HEK293T (cell line): ENCODE results near the gene TRIM7.
"Not testable (repeated sequence)": the region's sequence is repeated elsewhere in the genome, so short reads cannot be mapped to it uniquely, and the experiment has no call there.

Experiments used
- CTCF ChIA-PET: fragments of 350-600 bp; formaldehyde crosslinking; extraction: SDS; loops from one replicate; lab custom pipeline; 2021; ENCODE audit warnings: antibody characterized with exemption, inconsistent platforms; lab: Yijun Ruan, JAX
- POLR2A ChIA-PET: fragments of 350-600 bp; formaldehyde crosslinking; extraction: SDS; loops from one replicate; lab custom pipeline; 2020; ENCODE audit warnings: antibody characterized with exemption, inconsistent platforms; lab: Yijun Ruan, JAX
- DNase-seq: peaks from one replicate; pipeline ENCODE4 v3.0.0; 2012; ENCODE audit warnings: mixed read lengths; ENCODE audit errors: extremely low spot score
- ARNT ChIP-seq: fragments of 450-650 bp; IDR thresholded peaks from 2 replicates; pipeline ENCODE4 v1.6.1; 2017; ENCODE audit warnings: mild to moderate bottlenecking
- BHLHE40 ChIP-seq: fragments of 450-650 bp; IDR thresholded peaks from 2 replicates; pipeline ENCODE4 v1.6.1; 2016; ENCODE audit warnings: mild to moderate bottlenecking, moderate library complexity, borderline replicate concordance
- CTBP1 ChIP-seq: fragments of 450-650 bp; IDR thresholded peaks from 2 replicates; pipeline ENCODE4 v1.6.1; 2016; ENCODE audit warnings: borderline replicate concordance
- ELF4 ChIP-seq: fragments of 450-650 bp; IDR thresholded peaks from 2 replicates; pipeline ENCODE4 v1.6.1; 2017; ENCODE audit warnings: antibody characterized with exemption
- FOXA1 ChIP-seq: fragments of 450-650 bp; IDR thresholded peaks from 2 replicates; pipeline ENCODE4 v1.6.1; 2016; ENCODE audit warnings: mild to moderate bottlenecking
- FOXK2 ChIP-seq: fragments of 450-650 bp; IDR thresholded peaks from 2 replicates; pipeline ENCODE4 v1.6.1; 2016; ENCODE audit warnings: mild to moderate bottlenecking
- FOXM1 ChIP-seq: fragments of 450-650 bp; IDR thresholded peaks from 2 replicates; pipeline ENCODE4 v1.6.1; 2017; ENCODE audit warnings: mild to moderate bottlenecking, borderline replicate concordance
- HDGF ChIP-seq: fragments of 450-650 bp; IDR thresholded peaks from 2 replicates; pipeline ENCODE4 v1.6.1; 2017; ENCODE audit warnings: antibody characterized with exemption, borderline replicate concordance
- L3MBTL2 ChIP-seq: fragments of 450-650 bp; conservative IDR thresholded peaks from 2 replicates; pipeline ENCODE4 v1.6.1; 2016; ENCODE audit warnings: mild to moderate bottlenecking
- LEF1 ChIP-seq: fragments of 450-650 bp; IDR thresholded peaks from 2 replicates; pipeline ENCODE4 v1.6.1; 2017; ENCODE audit warnings: mild to moderate bottlenecking, borderline replicate concordance
- NFRKB ChIP-seq: fragments of 450-650 bp; IDR thresholded peaks from 2 replicates; pipeline ENCODE4 v1.6.1; 2016; ENCODE audit warnings: mild to moderate bottlenecking, moderate library complexity
- SP1 ChIP-seq: fragments of 450-650 bp; IDR thresholded peaks from 2 replicates; pipeline ENCODE4 v1.6.1; 2017
- SUZ12 ChIP-seq: fragments of 450-650 bp; IDR thresholded peaks from 2 replicates; pipeline ENCODE4 v1.6.1; 2016; ENCODE audit warnings: mild to moderate bottlenecking
- TARDBP ChIP-seq: fragments of 450-650 bp; IDR thresholded peaks from 2 replicates; pipeline ENCODE4 v1.6.1; 2016
- ZNF384 ChIP-seq: fragments of 450-650 bp; IDR thresholded peaks from 2 replicates; pipeline ENCODE4 v1.6.1; 2016
- TF ChIP-seq, protein P1 (sequence below): fragments of 450-650 bp; IDR thresholded peaks from 2 replicates; pipeline ENCODE4 v1.6.1; 2016

The TRIM7 gene

GRCh38 chr5:181186022-181186421 is 19.0 kb downstream of the TRIM7 start:
- ChIA-PET CTCF (interaction anchor here (2.2 kb wide), 1 partner anchor 18 kb away, joined by 16 read pairs; no protein-coding TSS in a partner anchor), POLR2A (interaction anchor here (1.0 to 8.8 kb wide), 4 partner anchors 13 to 86 kb away, joined by 3 to 164 read pairs (median 9); partner anchors contain the start of gene TRIM7)
- TF ChIP-seq, protein P1, sequence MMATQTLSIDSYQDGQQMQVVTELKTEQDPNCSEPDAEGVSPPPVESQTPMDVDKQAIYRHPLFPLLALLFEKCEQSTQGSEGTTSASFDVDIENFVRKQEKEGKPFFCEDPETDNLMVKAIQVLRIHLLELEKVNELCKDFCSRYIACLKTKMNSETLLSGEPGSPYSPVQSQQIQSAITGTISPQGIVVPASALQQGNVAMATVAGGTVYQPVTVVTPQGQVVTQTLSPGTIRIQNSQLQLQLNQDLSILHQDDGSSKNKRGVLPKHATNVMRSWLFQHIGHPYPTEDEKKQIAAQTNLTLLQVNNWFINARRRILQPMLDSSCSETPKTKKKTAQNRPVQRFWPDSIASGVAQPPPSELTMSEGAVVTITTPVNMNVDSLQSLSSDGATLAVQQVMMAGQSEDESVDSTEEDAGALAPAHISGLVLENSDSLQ, result no peak
- TF ChIP-seq BHLHE40 (no peak), NFRKB (no peak), ELF4 (no peak), FOXK2 (no peak), FOXM1 (no peak), L3MBTL2 (no peak), ARNT (no peak), ZNF384 (no peak), LEF1 (no peak), TARDBP (no peak), SP1 (no peak), SUZ12 (no peak)
- DNase-seq, result no peak

DNA sequence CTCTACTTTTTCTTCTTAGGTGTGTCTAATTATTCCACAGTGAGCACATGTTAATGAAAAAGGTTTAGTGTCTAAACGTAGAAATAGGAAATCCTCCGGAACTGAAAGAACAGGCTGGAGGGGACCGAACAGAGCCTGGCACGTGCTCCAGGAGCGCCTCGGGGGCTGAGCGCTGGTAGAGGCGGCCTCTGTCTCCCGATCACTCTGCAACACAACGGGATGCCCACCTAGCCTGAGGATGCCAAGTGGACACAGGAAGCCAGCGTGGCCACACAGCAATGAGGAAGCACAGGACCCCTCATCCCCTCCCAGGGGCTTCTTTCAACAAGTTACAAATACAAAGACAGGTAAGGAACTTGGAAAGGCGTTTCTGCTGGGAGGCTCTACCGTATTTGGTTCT is 19.4 kb downstream of the TRIM7 start:
- POLR2A ChIA-PET, result interaction anchor here (1.1 to 2.2 kb wide), 6 partner anchors 12 to 74 kb away, joined by 3 to 9 read pairs (median 6); partner anchors contain the start of genes TRIM41 and TRIM7
- CTCF ChIA-PET, result interaction anchor here (0.8 to 2.2 kb wide), 5 partner anchors 12 to 24 kb away, joined by 3 to 16 read pairs (median 7); partner anchors contain the start of gene TRIM7
- no peak for DNase-seq
- TF ChIP-seq L3MBTL2, result no peak
- TF ChIP-seq FOXM1, result no peak
- no peak for TF ChIP-seq ZNF384
- TF ChIP-seq SUZ12, result no peak
- no peak for TF ChIP-seq ELF4
- TF ChIP-seq CTBP1, result no peak
- no peak for TF ChIP-seq NFRKB
- TF ChIP-seq FOXK2, result no peak
- no peak for TF ChIP-seq FOXA1
- TF ChIP-seq TARDBP, result no peak
- no peak for TF ChIP-seq HDGF
- no peak for TF ChIP-seq ARNT
- no peak for TF ChIP-seq LEF1
- TF ChIP-seq BHLHE40, result no peak
- no peak for TF ChIP-seq SP1
- TF ChIP-seq, protein P1, result no peak

DNA sequence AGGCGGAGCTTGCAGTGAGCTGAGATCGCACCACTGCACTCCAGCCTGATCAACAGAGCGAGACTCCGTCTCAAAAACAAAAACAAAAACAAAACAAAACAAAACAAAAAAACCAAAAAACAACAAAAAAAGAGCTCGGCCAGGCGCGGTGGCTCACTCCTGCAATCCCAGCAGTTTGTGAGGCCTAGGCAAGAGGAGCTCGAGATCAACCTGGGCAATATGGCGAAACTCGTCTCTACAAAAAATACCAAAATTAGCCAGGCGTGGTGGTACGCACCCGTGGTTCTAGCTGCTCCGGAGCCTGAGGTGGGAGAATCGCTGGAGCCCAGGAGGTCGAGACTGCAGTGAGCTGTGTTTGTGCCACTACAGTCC is 20.2 kb downstream of the TRIM7 start:
- TF ChIP-seq FOXM1 (no peak), CTBP1 (no peak), NFRKB (no peak), ELF4 (no peak), HDGF (no peak), TARDBP (no peak), LEF1 (no peak), BHLHE40 (no peak), SUZ12 (no peak), SP1 (no peak), FOXK2 (no peak), FOXA1 (no peak), ZNF384 (no peak)
- TF ChIP-seq, protein P1, result no peak
- DNase-seq, result no peak
- POLR2A ChIA-PET, result interaction anchor here (0.7 to 2.2 kb wide), 17 partner anchors 11 to 85 kb away, joined by 3 to 9 read pairs (median 4); partner anchors contain the start of genes TRIM41 and TRIM7
- CTCF ChIA-PET, result interaction anchor here (0.6 to 2.7 kb wide), 16 partner anchors 11 to 1327 kb away, joined by 3 to 26 read pairs (median 4); partner anchors contain the start of genes TRIM41 and TRIM7

- no peak for TF ChIP-seq FOXK2
- no peak for TF ChIP-seq NFRKB
- no peak for TF ChIP-seq L3MBTL2
- no peak for TF ChIP-seq ARNT
- no peak for TF ChIP-seq TARDBP
- no peak for TF ChIP-seq CTBP1
- TF ChIP-seq ELF4, result no peak
- ChIA-PET POLR2A (no interaction called here), CTCF (interaction anchor here (2.7 kb wide), 1 partner anchor 9 kb away, joined by 26 read pairs; no protein-coding TSS in a partner anchor)
- DNase-seq, result no peak
Measured at GRCh38 chr5:181182651-181183050, 22.3 kb downstream of the TRIM7 start.

- ChIA-PET POLR2A (no interaction called here), CTCF (interaction anchor here (1.2 to 2.7 kb wide), 2 partner anchors 8 to 363 kb away, joined by 3 to 26 read pairs; no protein-coding TSS in a partner anchor)
- peak; percentile 64 for DNase-seq
Measured at GRCh38 chr5:181181650-181182565, 23.1 kb downstream of the TRIM7 start.

DNA sequence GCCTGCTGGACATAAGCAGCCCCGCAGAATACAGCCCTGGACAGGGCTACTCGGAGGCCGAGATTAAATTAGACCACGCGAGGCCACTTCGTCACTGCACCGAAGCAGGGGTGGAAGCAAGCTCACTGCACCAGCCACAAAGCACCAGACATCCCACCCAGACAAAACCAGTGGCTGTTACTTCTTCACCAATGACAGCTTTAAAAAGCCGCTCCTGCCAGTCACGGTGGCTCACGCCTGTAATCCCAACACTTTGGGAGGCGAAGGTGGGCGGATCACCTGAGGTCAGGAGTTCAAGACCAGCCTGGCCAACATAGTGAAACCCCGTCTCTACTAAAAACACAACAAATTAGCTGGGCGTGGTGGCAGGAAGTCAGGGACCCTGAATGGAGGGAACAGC is 27.4 kb downstream of the TRIM7 start:
- DNase-seq, CTCF ChIA-PET: not testable (repeated sequence)
- POLR2A ChIA-PET, result interaction anchor here (1.8 kb wide), 1 partner anchor 67 kb away, joined by 4 read pairs; no protein-coding TSS in a partner anchor

More at GRCh38 chr5:181181650-181182565, 23.1 kb downstream of the TRIM7 start:
- no peak for TF ChIP-seq TARDBP
- TF ChIP-seq LEF1, result no peak
- no peak for TF ChIP-seq HDGF
- no peak for TF ChIP-seq SP1
- TF ChIP-seq, protein P1, result no peak
- no peak for TF ChIP-seq FOXA1
- no peak for TF ChIP-seq ARNT
